ENCODE measurements around the gene ARHGAP42.

Gene ARHGAP42

DNA sequence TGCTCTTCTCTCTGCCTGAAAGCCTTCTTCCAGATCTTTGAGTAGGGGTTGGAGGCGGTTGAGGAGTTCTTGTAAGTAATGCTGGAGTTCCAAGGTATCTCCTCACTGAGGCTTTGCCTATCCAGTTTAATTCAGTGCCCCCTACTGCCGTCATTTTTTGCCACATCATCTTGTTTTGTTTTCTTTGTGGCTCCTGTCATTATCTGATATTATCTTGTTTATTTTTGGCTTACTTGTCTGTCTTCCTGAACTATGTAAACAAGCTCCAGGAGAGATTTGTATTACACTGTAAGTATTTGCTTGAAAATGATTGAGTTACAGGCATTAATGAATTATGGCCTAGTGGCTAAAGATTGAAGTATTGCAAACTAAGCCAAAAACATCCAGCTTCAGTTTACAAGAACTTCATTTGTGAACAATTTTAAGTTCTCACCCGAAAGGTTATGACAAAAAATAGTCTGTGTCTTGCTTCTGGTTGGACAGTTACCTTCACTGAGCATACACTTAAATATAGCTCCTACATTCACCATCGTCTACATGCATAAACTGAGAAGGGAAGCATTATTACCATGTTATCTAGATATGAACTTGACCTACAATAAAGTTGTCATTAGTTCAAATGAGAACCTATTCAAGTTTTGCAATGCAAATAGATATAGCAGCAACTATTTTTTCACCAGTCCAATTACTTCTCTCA is 154.8 kb downstream of the ARHGAP42 start:
- no peak for DNase-seq

GRCh38 chr11:100847696-100848216 is 160.7 kb downstream of the ARHGAP42 start:
- DNase-seq = no peak

- no peak for DNase-seq
These were observed 162.2 kb downstream of the ARHGAP42 start for GRCh38 chr11:100849009-100849900.

- DNase-seq = no peak
These were observed 162.8 kb downstream of the ARHGAP42 start for GRCh38 chr11:100849901-100850235.

- no peak for DNase-seq
These were observed 164.1 kb downstream of the ARHGAP42 start for GRCh38 chr11:100851147-100851546.

DNA sequence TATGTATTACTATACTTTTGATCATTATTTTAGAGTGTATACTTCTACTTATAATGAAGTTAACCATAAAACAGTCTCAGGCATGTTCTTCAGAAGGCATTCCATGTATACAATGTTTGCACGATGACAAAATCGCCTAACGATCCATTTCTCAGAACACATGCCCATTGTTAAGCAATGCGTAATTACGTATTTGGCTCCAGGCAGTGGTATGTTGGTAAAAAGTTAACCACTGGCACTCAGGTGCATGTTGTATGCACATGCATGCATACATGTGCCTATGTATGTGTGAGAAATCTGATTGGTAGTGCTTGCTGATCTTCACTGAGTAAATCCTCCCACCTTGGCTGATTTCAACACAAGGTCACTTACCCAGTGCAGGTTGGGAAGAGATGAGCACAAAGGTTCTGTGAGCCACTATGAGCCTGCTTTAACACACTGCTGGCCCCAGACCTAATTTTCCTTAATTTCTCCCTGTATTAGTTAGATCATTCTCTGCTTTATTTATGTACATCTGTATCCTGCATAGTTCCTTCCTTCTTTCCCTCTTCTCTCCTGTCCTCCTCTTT is 164.6 kb downstream of the ARHGAP42 start:
- DNase-seq = no peak

DNA sequence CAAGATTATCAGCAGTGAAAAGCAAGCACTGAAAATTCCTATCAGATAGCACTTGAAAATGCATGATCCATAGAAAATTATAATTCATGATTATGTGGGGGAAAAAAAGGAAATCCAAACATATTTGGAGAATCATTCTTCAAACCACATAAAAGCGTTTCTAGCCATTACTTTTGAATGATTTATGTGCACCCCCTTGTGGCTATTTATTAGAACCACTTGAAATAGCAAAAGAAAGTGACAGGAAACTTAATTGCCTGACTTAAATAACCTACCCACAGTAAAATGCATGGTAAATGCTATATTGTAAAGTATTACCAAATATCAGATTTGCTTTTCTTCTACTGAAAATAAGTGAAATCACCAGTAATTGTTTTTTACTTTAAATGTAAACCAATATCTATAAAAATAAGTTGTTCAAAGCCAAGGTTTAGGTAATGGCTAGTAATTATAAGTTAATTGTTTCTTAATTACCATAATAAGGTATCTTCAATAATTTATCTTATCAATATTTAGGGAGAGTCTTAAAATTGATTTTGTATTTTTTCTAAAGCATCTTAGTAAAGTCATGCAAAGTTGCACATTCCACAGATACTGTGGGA is 168.5 kb downstream of the ARHGAP42 start:
- no peak for DNase-seq

- DNase-seq = no peak
These were observed 170.3 kb downstream of the ARHGAP42 start for GRCh38 chr11:100857236-100858005.

GRCh38 chr11:100860318-100861155 is 173.4 kb downstream of the ARHGAP42 start:
- no peak for DNase-seq

GRCh38 chr11:100861212-100861611 is 174.1 kb downstream of the ARHGAP42 start:
- DNase-seq = no peak

DNA sequence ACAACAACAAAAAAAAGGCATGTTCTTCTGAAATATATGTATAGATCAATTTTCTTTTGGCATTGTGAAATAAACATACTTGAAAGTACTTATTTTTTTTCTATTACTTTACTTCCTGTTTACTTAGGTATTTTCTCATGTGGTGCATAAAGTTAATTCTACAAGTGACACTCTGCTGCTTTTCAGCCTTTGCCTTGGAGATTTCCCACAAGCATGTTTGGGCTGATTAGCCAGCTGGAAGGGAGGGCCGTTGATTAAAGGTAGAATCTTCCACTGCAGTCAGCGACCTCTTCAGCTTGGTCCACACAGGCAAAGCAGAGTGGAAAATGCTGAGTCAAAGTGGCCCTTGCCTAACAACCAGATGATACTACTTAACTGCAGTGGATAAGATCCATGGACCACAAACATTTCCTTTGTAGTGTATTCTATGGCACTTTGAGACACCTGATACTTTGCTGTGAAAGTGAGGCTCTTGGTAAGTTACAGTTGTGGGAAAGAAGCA is 176.0 kb downstream of the ARHGAP42 start:
- DNase-seq = no peak

DNA sequence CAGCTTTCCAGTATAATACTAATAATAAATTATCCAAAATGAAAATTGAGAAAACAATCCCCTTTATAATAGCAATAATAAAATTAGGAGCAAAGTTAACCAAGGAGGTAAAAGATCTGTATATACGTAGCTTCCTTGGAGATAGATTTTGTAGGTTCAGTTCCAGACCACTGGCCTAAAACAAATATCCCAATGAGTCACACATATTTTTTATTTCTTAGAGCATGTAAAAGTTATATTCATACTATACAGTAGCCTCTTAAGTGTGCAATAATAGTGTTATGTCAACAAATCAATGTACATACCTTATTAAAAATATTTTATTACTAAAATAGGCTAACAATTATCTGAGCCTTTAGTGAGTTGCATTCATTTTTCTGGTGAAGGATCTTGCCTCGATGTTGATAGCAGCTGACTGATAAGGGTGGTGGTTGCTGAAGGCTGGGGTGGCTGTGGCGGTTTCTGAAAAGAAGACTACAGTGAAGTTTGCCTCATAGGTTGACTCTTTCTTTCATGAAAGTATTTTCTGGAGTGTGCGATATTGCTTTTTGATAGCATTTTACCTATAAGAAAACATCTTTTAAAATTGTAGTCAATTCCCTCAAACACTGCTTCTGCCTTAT is 178.5 kb downstream of the ARHGAP42 start:
- DNase-seq = no peak

DNA sequence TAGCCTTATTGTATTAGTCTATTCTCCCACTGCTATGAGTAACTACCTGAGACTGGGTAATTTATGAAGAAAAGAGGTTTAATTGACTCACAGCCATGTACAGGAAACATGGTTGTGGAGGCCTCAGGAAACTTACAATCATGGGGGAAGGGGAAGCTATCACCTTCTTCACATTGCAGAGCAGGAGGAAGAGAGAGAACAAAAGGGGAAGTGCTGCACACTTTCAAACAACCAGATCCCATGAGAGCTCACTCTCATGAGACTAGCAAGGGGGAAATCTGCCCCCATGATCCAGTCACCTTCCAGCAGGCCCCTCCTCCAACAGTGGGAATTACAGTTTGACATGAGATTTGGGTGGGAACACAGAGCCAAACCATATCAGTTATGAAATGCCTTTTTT is 179.4 kb downstream of the ARHGAP42 start:
- DNase-seq = no peak

- DNase-seq = no peak
These were observed 180.5 kb downstream of the ARHGAP42 start for GRCh38 chr11:100867606-100868005.

DNA sequence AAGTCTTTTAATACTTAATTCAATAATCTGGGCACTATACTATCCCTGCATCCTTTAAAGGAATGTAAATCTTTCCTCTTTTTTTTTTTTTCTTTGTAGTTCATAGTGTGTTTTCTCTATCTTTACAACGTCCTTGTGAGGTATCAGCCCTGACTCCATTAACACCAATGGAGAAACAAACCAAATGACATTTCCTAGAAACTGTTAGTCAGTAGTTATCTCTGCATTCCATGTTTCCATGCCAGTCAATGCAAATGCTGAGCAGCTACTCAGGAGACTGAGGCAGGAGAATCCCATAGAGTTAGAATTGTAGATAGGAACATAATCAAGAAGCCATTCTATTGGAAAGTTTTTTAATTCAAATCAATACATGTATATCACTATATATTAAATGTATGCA is 182.2 kb downstream of the ARHGAP42 start:
- no peak for DNase-seq

GRCh38 chr11:100870138-100870537 is 183.1 kb downstream of the ARHGAP42 start:
- no peak for DNase-seq

DNA sequence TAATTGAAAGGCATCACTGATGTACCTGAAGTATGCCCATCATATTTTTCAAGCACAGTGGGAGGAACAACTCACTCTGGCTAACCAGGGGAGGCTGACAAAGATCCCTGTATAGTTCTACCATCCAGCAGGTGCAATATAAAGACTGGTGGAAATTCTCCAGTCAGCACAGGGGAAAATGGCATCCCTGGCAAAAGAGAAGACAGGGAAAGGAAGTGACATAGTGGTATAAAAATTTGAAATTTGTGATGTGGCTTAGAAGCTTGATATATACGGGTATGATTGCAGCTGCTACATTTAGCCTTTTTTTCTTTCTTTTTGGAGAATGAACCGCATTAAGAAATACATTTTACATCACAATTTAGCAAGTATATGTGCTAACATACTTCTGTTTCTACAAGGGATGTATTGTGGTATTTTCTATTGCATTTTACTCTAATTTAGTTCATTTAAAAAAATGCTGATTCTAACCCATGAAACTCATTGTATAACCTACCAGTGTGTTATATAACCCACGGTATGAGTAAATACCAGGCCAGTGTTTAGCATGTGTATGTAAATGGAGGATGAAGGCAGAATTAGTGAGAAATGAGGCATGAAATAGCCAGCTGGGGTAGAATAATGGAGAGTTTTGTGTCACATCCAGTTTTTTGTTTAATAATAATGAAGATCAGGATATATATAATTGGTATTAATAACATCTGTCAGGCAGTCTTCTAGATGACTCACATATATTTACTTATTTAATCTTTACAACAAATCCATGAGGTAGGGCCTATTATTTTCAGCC is 186.1 kb downstream of the ARHGAP42 start:
- DNase-seq = no peak

GRCh38 chr11:100874203-100874602 is 187.1 kb downstream of the ARHGAP42 start:
- DNase-seq = no peak

DNA sequence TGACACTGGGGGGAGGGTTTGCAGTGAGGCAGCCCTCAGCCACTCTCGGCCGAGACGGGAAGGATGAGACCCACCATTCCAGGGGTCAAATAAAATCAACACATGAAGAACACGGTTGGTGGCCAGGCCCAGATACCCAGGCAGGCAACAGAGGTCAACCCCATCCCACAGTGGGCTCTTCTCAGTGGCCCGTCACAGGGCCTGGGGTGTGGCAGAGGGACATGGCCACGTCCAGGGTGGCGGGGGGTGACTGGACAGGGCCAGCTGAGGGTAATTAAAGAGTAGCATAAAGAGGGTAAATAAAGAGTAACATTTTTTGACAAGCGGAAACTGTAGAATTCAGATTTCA is 188.4 kb downstream of the ARHGAP42 start:
- no peak for DNase-seq

Data from stimulated activated naive CD4-positive, alpha-beta T cell treated with Interleukin-2 at 50 U/mL for 16 hours (primary cell).